GM12878 (cell line): ENCODE measurements around the gene KLF17.

Source experiments
- CTCF ChIP-seq, 3 experiments: IDR thresholded peaks in 2 of 3; conservative IDR thresholded peaks in 1 of 3; 2 replicates each; pipeline ENCODE4 v1.5.1; 2011; ENCODE audit warnings: low read depth in 3 of 3, low read length in 3 of 3, mild to moderate bottlenecking in 3 of 3, control low read depth in 2 of 3, moderate library complexity in 2 of 3, inconsistent platforms in 1 of 3, mixed read lengths in 1 of 3; ENCODE audit not compliant: control insufficient read depth in 2 of 3, insufficient read depth in 1 of 3; ENCODE audit errors: extremely low read depth in 1 of 3
- HDAC2 ChIP-seq: fragments of 200-600 bp; sonication (generic); IDR thresholded peaks from 2 replicates; pipeline ENCODE4 v1.6.1; 2017
- JUND ChIP-seq: IDR thresholded peaks from 2 replicates; pipeline ENCODE4 v1.6.1; 2012; ENCODE audit warnings: low read depth, mild to moderate bottlenecking, low read length, improper control_type of control experiment, moderate library complexity
- ZNF274 ChIP-seq: IDR thresholded peaks from one replicate; pipeline ENCODE4 v1.8.0; 2011; ENCODE audit not compliant: insufficient read length, insufficient read depth
- TF ChIP-seq, protein P1 (sequence below): IDR thresholded peaks from 2 replicates; pipeline ENCODE4 v1.6.1; 2012; ENCODE audit warnings: mild to moderate bottlenecking, low read depth, low read length

GRCh38 chr1:44105810-44106209 lies 12.8 kb upstream of the KLF17 start:
- TF ChIP-seq CTCF (IDR thresholded peaks at IDR 0.05 in 2 of 3, conservative IDR thresholded peaks at IDR 0.05 in 1 of 3; ENCODE audit: control insufficient read depth in 2 of 3, extremely low read depth in 1 of 3, insufficient read depth in 1 of 3, low read depth in 3 of 3, low read length in 3 of 3) (no peak), ZNF274 (no peak), HDAC2 (no peak), JUND (no peak)
- TF ChIP-seq, protein P1, sequence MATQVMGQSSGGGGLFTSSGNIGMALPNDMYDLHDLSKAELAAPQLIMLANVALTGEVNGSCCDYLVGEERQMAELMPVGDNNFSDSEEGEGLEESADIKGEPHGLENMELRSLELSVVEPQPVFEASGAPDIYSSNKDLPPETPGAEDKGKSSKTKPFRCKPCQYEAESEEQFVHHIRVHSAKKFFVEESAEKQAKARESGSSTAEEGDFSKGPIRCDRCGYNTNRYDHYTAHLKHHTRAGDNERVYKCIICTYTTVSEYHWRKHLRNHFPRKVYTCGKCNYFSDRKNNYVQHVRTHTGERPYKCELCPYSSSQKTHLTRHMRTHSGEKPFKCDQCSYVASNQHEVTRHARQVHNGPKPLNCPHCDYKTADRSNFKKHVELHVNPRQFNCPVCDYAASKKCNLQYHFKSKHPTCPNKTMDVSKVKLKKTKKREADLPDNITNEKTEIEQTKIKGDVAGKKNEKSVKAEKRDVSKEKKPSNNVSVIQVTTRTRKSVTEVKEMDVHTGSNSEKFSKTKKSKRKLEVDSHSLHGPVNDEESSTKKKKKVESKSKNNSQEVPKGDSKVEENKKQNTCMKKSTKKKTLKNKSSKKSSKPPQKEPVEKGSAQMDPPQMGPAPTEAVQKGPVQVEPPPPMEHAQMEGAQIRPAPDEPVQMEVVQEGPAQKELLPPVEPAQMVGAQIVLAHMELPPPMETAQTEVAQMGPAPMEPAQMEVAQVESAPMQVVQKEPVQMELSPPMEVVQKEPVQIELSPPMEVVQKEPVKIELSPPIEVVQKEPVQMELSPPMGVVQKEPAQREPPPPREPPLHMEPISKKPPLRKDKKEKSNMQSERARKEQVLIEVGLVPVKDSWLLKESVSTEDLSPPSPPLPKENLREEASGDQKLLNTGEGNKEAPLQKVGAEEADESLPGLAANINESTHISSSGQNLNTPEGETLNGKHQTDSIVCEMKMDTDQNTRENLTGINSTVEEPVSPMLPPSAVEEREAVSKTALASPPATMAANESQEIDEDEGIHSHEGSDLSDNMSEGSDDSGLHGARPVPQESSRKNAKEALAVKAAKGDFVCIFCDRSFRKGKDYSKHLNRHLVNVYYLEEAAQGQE = no peak
